Neural progenitor cell (in vitro differentiated cells): Measurements from ENCODE around the gene MYRIP.

ENCODE experiments used
- CTCF ChIP-seq: fragments of 200-600 bp; sonication (generic); IDR thresholded peaks from 2 replicates; pipeline ENCODE4 v1.5.1; 2017; ENCODE audit warnings: antibody characterized with exemption, mild to moderate bottlenecking
- EZH2 ChIP-seq: fragments of 200-600 bp; sonication (generic); IDR thresholded peaks from 2 replicates; pipeline ENCODE4 v1.6.1; 2017; ENCODE audit warnings: antibody characterized with exemption, mild to moderate bottlenecking, moderate library complexity
- EZH2phosphoT487 ChIP-seq: fragments of 200-600 bp; sonication (generic); IDR thresholded peaks from 2 replicates; pipeline ENCODE4 v1.6.1; 2017; ENCODE audit warnings: antibody characterized with exemption

DNA sequence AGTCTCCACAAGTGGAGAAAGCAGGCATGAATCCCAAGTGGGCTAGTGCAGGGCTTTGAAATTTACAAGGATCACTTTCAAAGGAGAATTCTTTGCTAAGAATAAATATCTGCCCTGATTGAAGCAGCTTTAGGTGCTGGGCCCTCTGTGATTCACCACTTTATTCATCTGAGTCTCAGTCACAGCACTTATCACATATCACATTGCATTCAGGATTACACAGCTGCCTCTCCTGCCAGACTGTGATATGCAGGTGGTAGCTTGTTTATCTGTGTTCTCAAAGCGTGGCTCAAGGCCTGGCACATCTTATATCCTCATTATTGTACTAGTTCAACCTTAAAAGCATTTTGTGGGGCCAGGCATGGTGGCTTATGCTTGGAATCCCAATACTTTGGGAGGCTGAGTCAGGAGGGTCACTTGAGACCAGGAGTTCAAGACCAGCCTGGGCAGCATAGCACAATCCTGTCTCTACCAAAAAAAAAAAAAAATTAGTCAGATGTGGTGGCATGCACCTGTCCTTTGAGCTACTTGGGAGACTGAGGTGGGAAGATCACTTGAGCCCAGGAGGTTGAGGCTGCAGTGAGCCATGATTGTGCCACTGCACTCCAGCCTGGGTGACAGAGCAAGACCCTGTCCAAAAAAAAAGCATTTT is 343.2 kb downstream of the MYRIP start:
- TF ChIP-seq CTCF (no peak), EZH2 (no peak), EZH2phosphoT487 (no peak)
